Measurements from ENCODE around the gene WASHC4.

Gene WASHC4

DNA sequence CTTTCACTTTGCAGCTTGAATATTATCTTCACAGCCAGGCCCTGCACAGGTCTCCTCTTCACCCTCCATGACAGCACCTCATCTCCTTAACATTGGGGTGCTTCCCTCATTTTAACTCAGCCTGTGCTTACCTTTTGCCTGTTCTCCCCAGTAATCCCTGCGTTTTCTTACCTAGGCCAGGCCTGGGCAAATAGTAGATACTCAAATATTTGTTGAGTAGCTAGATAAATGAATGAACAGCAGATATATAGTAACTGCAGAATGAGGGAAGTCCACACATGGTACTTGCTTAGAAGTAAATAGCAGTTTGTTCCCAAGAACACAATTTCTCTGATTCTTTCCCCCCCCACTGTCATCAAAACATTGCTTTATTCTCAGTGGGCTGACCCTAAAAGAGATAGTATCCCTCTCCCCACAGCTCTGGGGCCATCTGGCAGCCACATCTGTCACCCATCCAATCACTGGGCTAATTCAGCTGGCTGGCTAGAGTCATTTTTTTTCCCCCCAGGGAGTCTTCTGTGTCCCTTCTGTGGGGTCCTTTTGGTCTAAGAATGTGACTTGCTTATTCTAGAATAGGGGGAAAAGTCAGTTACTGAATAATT, 85.2 kb downstream of the WASHC4 start:
- H3K27me3 ChIP-seq (ENCODE audit: control insufficient read depth, insufficient read depth, low read length) = no peaks in the 10 kb centered on the region
- H2AFZ ChIP-seq = no peak overlapping the region
- H3K9me3 ChIP-seq (ENCODE audit: control insufficient read depth, low read length) = no peaks in the 10 kb centered on the region
- H3K4me1 ChIP-seq = no peaks in the 10 kb centered on the region
- no peaks in the 10 kb centered on the region for H3K36me3 ChIP-seq (ENCODE audit: control insufficient read depth, insufficient read depth, low read length)
- TF ChIP-seq, protein P1, sequence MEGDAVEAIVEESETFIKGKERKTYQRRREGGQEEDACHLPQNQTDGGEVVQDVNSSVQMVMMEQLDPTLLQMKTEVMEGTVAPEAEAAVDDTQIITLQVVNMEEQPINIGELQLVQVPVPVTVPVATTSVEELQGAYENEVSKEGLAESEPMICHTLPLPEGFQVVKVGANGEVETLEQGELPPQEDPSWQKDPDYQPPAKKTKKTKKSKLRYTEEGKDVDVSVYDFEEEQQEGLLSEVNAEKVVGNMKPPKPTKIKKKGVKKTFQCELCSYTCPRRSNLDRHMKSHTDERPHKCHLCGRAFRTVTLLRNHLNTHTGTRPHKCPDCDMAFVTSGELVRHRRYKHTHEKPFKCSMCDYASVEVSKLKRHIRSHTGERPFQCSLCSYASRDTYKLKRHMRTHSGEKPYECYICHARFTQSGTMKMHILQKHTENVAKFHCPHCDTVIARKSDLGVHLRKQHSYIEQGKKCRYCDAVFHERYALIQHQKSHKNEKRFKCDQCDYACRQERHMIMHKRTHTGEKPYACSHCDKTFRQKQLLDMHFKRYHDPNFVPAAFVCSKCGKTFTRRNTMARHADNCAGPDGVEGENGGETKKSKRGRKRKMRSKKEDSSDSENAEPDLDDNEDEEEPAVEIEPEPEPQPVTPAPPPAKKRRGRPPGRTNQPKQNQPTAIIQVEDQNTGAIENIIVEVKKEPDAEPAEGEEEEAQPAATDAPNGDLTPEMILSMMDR (IDR thresholded peaks at IDR 0.05) = no peak
- H3K27ac ChIP-seq = no peak overlapping the region
- H3K79me2 ChIP-seq = peaks cover 3% of the 10 kb centered on the region
- H3K9ac ChIP-seq = no peak overlapping the region
- H3K4me2 ChIP-seq (ENCODE audit: low read length) = no peak overlapping the region
- H3K4me3 ChIP-seq (ENCODE audit: low read depth, low read length) = no peak overlapping the region

DNA sequence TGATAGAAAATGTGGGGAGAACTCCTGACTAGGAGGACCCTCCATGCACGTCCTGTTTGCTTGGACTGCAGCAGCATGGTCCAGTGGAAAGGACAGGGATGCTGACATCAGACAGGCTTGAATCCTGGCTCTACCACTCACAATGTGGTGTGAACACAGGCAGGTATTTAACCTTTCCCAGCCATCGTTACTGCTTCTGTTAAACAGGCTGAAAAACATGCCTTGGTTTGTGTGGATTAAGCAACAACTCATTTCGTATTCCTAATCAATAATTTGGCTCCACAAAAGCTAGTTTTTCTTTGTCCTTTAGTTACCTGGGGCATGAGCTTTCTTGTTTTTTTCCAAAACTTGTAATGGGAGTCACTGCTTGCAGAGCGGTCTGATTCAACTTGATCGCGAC, 87.4 kb downstream of the WASHC4 start:
- no peaks in the 10 kb centered on the region for H3K9me3 ChIP-seq (ENCODE audit: control insufficient read depth, low read length)
- H2AFZ ChIP-seq = no peak overlapping the region
- H3K27me3 ChIP-seq (ENCODE audit: control insufficient read depth, insufficient read depth, low read length) = no peaks in the 10 kb centered on the region
- no peak overlapping the region for H3K4me2 ChIP-seq (ENCODE audit: low read length)
- H3K79me2 ChIP-seq = no peaks in the 10 kb centered on the region
- no peaks in the 10 kb centered on the region for H3K4me1 ChIP-seq
- no peak overlapping the region for H3K4me3 ChIP-seq (ENCODE audit: low read depth, low read length)
- H3K27ac ChIP-seq = no peak overlapping the region
- no peaks in the 10 kb centered on the region for H3K36me3 ChIP-seq (ENCODE audit: control insufficient read depth, insufficient read depth, low read length)
- TF ChIP-seq, protein P1 (IDR thresholded peaks at IDR 0.05) = no peak
- H3K9ac ChIP-seq = no peak overlapping the region

DNA sequence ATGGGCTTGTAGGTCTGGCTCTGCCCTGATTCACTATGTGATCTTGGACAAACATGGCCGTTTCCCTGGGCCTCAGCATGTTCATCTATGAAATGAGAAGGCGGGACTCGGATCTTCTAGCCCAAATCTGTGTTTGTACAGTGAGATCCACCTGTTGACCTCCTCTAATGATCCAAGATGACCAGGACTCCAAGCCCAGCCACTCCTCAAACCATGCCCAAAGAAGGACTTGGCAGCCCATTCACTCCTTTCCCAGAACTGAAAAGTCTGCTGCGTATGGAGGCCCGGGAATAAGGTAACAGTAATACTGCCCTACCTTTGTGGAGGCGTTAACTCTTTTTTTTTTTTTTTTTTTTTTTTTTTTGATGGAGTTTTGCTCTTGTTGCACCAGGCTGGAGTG, 88.6 kb downstream of the WASHC4 start:
- Histone ChIP-seq H3K79me2 (no peaks in the 10 kb centered on the region), H3K9ac (no peak overlapping the region), H3K4me1 (no peaks in the 10 kb centered on the region), H2AFZ (no peak overlapping the region), H3K36me3 (ENCODE audit: control insufficient read depth, insufficient read depth, low read length) (no peaks in the 10 kb centered on the region), H3K4me3 (ENCODE audit: low read depth, low read length) (no peak overlapping the region), H3K9me3 (ENCODE audit: control insufficient read depth, low read length) (no peaks in the 10 kb centered on the region), H3K4me2 (ENCODE audit: low read length) (no peak overlapping the region), H3K27ac (no peak overlapping the region), H3K27me3 (ENCODE audit: control insufficient read depth, insufficient read depth, low read length) (no peaks in the 10 kb centered on the region)
- TF ChIP-seq, protein P1 (IDR thresholded peaks at IDR 0.05) = no peak

DNA sequence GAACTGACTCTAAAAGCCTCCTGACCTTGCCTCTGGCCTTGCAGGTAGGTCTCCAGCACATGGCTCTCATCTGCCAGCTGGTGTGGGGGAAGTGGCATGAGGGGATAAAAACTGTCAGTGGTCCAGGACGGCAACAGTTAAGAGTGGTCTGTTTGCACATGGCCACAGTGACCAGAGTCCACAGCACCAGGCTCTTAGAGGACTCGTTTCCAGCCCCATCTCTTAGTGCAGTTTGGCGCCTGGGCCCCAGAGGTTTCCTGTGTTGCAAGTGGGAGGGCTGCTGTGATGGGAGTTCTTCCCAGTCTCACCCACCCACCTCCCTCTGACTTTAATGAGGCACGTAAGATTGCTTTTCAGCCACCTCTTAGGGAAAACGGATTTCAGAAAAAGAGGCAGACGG, 91.4 kb downstream of the WASHC4 start:
- no peaks in the 10 kb centered on the region for H3K36me3 ChIP-seq (ENCODE audit: control insufficient read depth, insufficient read depth, low read length)
- H3K9ac ChIP-seq = no peak overlapping the region
- H3K4me2 ChIP-seq (ENCODE audit: low read length) = no peak overlapping the region
- no peak overlapping the region for H2AFZ ChIP-seq
- no peaks in the 10 kb centered on the region for H3K79me2 ChIP-seq
- no peak overlapping the region for H3K4me3 ChIP-seq (ENCODE audit: low read depth, low read length)
- H3K27ac ChIP-seq = no peak overlapping the region
- no peaks in the 10 kb centered on the region for H3K4me1 ChIP-seq
- H3K27me3 ChIP-seq (ENCODE audit: control insufficient read depth, insufficient read depth, low read length) = no peaks in the 10 kb centered on the region
- TF ChIP-seq, protein P1 (IDR thresholded peaks at IDR 0.05) = no peak
- no peaks in the 10 kb centered on the region for H3K9me3 ChIP-seq (ENCODE audit: control insufficient read depth, low read length)

DNA sequence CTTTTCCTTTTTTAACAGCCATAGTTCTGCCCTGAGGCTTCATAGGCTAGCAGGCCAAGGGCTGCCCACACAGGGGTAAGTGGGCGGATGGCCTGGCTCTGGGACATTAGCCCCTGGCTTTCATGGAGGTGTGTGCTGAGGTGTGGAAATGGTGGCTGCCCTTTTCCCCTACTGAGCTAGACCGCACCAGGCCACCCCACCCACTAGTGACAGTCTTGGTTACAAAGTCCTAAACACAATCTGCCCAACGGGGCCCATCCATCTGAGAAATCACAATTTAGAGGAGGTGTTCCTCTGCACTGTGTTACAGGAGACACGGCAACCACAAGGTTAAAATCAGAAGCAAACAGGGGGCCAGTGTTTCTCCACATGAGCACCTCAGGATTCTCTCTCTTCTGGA, 92.9 kb downstream of the WASHC4 start:
- Histone ChIP-seq H3K27ac (no peak overlapping the region), H3K36me3 (ENCODE audit: control insufficient read depth, insufficient read depth, low read length) (no peaks in the 10 kb centered on the region), H3K4me1 (no peaks in the 10 kb centered on the region), H3K9ac (no peak overlapping the region), H3K4me2 (ENCODE audit: low read length) (no peak overlapping the region), H3K79me2 (no peaks in the 10 kb centered on the region), H3K9me3 (ENCODE audit: control insufficient read depth, low read length) (no peaks in the 10 kb centered on the region), H3K27me3 (ENCODE audit: control insufficient read depth, insufficient read depth, low read length) (no peaks in the 10 kb centered on the region), H2AFZ (no peak overlapping the region), H3K4me3 (ENCODE audit: low read depth, low read length) (no peak overlapping the region)
- TF ChIP-seq, protein P1 (IDR thresholded peaks at IDR 0.05) = no peak

All from parathyroid adenoma (tissue), 2 donors.